ENCODE data around the gene LCP2.
A peak's percentile ranks its signal among the peaks of the same experiment; 100 is the strongest.

Gene LCP2

DNA sequence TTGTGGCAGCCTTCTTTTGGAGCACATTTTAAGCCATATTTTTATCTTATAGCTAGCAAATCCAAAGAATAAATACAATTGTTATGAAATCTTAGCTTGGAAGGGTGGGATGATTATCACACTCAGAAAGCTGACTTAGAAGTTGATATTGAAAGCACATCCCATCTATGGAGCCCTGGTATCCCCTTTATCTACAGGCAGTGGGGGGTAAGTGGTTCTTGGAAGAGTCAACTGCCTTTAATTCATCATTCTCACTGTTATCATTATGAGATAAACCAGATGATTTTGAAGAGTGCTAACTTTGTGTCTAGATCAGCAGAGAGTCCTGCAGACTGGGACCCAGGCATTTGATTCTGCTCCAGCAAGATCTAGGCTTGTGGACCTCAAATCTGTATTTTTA is 3.0 kb downstream of the LCP2 start:
- no peak for DNase-seq

DNA sequence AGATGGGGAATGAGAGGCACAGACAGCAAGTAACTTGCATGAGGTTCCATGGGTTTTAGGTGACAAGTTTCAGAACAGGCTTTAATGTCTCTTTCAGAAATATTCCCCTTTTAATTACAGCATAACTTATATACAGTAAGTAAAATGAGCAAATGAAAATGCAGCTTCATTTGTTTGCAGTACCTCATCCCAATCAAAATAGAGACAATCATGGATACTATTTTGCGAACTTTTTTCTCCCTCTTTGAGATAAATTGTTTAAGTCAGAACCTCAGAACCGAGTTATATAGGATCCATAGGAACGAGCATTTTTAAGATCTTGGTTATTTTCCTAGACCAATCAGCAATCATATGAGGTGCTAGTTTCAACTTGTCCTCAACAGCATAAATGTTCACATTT is 3.5 kb downstream of the LCP2 start:
- DNase-seq, result no peak

DNA sequence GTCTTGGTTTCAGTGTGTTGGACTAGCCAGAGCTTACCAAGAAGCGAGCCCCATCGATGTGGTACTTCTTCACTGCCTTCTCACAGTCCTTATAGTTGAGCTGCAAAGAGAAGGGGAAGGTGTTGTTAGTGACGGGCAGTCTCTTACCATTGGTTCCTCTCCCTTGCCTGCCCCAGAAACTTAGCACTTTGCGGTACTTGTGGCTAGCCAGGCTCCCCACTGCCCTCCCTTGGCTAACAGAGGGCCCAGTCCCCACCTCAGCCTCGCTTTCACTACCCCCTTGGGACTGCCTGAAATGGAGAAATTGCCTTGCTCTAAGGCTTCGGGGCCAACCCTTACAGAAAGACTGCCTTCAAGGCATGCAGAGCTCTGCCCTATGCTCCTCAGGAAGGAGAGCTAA is 4.3 kb downstream of the LCP2 start:
- DNase-seq, result peak; percentile 67

DNA sequence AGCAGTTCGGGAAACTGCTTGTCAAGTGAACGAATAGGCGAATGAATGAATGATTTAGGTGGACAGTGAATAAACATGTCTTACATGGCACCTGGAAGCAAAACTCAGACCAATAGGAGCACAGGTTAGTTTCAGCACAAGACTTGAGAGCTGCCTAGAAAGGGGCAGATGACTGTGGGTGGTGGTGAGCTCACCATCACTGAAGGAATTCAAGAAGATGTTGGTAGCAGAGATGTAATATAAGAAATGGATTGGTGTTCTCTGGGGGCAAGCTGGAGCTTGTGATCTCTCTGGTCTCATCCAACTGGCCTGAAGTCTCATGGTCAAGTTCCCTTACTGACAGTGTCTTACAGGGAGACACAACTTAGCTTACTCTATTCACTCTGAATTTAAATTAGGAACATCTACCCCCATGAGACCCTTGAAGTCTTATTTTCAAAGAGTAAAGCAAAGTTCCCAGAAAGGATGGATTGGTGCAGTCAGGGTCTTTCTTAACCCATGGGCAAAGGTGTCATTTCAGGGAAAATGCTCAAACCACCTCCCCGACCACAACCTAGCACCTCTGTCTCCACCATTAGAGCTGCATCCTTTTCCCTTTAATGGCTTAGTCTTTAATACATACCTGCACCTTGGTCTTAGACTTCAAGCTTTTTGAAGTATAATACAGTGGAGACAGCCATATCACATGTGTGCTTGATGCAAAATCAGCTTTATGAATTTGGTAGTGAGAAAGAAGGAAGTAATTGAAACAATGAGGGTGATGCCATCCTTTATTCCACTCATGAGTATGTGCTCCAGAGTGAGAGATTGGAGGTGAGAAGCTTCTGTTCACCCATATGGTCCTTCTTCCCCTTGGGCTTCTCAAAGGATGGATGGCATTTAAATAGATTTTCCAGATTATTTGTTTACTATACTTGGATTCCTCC is 5.1 kb downstream of the LCP2 start:
- no peak for DNase-seq

DNA sequence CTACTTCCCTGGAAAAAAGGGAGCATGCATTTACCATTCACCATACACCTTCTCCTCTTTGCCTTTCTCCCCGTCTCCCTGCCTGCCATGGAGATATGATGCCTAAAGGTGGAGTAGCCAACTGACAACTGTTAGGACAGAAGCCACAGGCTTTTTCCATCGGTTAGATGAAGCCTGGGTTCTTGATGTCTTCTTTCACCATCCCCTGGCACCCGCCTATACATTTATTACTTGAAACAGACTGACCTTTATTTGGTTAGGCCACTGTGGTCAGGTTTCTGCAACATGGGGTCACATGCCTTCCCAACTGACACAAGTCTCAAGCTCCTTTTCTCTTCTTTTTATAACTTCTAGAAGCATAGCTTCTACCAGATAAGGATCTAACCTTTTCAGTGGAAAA is 7.1 kb downstream of the LCP2 start:
- no peak for DNase-seq

DNA sequence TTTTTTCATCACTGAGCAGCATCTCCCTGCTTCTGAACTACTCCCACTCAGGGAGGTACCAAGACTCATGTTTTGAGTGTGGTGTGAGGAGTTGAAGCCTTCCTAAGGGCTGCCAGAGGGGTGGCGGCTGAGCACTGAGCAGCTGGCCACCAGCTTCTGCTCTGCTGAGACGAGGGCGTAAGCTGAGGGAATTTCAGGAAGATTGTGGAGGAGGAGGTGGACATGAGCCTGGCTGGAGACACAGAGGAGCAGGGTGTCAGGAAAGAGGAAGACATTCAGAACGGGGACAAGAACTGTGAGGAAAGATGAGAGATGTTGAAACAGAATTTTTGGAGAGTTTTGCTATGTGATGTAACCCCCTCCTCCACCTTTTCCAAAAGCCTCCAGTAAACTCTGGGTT is 7.8 kb downstream of the LCP2 start:
- no peak for DNase-seq

DNA sequence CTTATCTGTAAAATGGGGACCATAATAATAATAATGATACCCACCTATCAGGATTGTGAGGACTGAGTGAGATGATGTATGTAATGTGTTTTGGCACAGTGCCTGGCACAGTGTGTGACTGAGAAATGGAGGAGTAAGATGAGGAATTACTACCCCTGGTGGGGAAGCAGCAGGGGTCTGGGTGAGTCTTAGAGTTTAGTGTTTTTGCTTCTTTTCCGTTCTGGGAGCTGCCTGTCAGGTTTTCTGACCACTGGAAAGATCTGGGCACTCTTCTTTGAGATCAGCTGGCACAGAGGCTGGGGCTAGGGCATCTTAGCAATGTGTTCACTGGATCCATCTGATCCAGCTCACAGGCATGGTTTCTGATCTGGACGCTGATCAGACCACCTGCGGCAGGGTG is 8.5 kb downstream of the LCP2 start:
- no peak for DNase-seq

DNA sequence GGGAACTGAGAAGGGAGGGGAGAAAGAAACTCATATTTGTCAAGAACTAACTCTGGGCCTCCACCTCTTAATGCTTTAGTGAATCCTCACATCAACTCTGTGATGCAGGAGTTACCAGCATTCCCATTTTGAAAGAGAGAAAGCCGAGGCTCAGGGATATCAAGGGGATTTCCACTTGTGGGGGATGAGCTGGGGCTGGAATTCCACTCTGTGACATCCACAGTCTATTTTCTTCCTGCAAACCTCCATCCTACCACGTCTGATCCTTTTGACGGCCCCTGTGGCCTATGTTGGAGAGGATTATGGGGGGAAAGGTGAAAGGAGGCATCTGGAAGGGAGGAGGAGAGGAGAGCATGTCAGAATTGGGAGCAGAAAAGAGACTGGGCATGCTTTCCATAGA is 9.0 kb downstream of the LCP2 start:
- DNase-seq, result no peak

DNA sequence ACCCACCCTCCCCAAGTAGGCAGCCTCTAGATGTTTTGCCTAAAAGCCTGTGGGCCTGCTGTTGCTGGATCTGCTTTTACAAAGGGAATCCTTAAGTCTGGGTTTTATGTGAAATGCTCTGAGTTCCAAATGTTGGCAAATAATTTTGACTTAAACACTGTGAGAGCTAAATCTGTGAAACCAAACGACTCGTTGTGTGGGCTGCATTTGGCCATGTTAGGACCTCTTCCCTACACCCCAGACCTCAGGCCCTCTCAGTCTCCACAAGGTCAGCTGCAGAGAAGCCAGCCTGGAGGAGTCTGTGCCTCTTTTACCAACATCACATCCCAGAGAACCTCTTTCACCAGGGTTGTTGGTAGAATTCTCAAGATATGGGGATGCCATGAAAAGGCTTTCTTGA is 9.4 kb downstream of the LCP2 start:
- no peak for DNase-seq

DNA sequence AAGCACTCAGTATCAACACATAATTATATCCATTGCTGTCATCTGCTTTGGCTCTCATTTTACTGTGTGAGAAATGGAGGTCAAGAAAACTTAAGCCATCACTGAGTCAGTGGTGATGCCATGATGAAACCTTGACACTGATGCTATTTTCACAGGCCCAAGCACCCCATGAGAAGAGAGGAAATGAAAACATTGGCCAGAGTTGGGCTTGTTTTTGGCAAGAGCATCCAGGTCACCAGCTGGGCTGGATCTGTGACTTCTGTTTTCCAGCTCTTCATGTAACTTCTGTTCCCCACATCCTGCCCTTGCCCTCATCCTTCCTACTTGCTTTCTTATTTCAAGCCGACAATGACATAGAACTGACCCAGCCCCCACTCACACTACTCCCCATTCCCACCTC is 10.0 kb downstream of the LCP2 start:
- DNase-seq, result no peak

DNA sequence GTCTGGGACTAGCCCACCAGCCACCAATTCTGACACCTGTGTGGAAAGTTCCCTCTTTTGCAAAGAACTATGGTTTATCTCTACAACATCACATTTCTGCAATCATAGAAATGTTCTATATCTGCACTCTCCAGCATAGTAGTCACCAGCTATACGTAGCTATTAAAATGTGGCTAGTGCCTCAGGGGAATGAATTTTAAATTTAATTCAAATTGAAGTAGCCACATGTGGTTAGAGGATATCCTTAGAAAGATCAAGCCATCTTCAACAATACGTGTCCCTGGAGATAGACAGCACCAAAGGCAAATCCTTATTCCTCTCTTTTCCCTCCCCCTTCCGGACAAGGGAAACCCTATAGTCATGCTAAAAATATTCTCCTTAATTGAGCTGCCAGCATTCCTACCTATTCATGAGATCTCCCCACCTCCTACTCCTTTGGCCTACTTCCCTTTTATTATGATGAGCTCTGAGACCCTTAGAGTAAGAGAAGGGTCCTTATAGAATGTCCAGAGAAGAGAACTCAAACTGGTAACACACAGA is 11.1 kb downstream of the LCP2 start:
- DNase-seq, result no peak

DNA sequence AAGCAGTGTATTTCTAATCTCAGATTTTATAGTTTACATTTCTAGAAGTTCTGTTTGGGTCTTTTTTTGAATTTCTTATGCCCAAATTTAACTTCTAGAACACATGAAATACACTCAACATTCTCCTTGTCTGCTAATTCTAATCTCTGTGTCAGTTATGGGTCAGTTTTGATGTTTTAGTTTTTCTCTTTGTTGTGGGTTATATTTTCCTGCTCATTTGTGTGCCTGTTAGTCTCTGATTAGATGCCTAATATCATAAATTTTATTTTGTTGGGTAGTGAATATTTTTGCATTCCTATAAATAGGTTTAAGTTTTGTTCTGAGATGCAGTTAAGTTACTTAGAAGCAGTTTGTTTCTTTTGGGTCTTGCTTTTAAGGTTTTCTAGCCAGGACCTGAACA is 12.4 kb downstream of the LCP2 start:
- DNase-seq, result no peak

DNA sequence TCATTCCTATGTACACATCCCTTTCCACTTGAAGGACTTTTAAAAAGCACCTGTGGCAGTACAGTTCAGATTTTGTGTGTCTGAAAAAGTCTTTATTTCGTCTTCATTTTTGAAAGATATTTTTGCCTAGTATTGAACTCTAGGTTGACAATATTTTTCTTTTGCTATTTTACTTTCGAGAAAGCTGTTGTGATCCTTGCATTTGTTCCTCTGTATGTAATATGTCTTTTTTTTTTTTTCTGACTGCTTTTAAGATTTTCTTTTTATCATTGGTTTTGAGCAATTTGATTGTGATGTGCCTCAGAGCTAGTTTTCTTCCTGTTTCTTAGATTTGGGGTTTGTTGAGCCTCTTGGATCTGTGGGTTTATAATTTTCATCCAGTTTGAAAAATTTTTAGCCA is 13.3 kb downstream of the LCP2 start:
- DNase-seq, result no peak

DNA sequence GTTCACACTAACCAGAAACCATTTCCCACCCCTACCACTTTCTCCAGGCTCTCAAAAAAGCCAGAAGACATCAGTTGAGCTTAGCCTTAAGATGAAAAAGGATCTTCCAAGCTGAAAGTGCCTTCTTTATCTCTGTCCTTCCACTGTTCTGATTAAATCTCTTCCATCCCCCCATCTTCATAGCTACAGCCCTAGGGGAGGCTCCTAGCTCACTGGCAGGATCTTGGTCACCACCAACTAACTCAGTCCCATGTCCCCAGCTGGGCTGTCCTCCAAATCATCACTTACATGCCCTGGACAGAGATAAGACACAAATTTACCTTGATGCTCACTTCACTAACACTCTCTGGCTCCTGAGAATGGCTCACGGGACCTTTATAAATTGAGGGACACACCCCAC is 14.3 kb downstream of the LCP2 start:
- peak; percentile 4 for DNase-seq

DNA sequence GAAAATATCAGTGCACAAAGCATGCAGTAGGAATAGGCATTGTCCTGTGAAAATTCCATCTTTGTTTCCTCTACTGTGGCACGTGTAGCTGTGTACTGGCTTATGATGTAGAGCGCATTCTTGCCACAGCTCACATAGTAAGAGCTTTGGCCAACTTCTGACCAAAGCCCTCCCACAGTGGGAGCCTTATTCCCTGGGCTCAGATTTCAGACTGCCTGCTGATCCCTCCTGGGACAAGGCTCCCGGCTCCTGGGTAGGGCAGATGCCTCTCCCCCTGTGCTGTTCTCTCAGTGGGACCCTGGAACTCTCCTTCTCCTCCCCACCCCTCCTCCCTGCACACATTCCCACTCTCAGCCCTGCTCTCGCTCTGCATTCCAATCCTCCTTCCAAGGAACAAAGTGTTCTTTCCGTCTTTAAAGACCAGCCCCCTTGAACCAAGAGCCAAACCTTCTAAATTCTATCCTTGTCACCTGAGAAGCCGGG is 17.5 kb downstream of the LCP2 start:
- no peak for DNase-seq

DNA sequence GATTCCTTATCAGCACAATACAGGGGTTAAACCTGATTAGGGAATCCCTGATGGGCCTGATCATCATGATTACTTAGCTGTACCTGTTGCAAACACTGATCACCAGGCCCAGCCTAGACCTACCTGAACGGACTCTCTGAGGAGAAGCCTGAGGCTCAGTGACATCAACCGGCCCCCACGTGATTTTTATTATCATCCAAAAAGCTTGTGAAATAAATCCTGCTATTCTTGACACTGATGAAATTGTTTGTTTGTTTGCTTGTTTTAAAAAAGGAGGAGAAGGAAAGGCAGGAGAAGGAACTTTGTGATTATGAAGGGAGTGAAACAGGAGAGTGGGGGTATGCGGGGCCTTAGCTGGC is 18.1 kb downstream of the LCP2 start:
- no peak for DNase-seq

DNA sequence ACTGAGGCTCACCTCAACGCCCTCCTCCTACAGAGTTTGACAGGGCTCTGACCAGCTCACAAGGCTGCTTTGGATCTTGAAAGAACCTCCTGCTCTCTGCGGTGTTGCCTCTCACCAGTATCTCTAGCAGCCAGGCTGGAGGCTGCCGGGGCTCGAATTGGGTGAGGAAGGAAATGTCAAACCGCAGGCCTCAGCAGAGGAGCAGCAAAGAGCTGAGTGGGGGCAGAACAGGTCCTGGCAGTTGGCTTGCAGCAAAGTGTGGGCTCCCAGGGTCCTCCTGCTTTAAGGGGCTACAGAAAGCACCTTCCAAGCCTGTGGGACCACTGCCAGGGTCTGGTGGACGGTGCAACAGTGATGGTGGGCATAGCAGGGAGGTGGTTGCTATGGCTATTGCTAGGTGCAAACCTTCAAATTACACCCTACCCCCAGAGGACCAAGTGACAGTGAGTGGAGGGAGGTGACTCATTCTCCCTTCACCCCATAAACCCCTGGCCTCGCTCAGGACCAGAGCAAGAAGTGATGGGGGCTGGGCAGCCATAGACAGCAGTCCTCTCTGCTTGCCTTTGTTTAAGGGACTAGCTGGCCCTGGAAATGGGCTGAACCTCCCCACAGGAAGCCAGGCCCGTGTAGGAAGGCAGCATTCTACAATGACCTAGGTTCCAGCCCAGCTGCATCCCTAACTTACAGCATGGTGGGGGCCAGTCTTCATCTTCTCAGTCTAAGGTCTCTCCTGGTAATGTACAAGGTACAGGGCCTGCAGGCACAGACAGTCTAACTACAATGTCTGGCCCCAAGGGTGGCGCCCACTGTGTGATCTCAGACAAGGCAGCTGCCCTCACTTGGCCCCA is 18.7 kb downstream of the LCP2 start:
- DNase-seq, result peak; percentile 64

DNA sequence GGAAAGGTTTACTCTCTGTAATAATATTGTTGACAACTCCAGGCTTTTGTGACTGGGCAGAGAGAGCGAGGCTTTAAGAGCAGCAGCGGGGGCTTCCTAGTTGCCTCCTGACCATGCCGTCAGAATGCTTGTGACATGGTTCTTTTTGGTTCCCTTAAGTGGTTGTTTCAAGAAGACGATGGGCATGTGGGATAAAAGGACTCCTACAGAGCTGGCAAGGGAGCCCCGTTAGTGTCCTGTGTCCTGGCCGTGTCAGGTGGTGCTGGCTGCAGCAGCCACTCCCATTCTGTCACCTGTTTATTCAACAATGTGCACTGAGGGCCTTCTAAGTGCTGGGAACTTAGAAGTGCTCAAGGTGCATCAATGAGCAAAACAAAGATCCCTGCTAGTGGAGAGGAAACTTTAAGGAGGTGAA is 19.7 kb downstream of the LCP2 start:
- no peak for DNase-seq

DNA sequence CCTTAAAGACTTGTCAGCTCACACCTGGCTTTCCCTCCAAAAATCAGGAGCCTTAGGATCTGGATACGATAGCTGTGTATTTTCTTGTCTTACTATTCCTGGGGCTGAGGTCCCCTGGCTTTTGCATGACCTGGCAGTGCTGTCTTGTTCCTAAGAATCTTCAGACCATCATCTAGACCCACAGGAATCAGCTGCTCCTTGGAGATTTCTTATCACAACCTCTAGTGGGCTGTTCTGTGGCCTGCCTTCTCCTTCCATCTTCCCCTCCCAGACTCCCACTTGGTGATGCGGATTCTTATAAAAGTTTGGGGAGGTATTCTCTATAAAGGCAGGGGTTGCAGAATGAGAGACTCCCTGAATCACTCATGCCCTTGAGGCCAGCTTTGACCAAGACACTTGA is 21.4 kb downstream of the LCP2 start:
- DNase-seq, result no peak

DNA sequence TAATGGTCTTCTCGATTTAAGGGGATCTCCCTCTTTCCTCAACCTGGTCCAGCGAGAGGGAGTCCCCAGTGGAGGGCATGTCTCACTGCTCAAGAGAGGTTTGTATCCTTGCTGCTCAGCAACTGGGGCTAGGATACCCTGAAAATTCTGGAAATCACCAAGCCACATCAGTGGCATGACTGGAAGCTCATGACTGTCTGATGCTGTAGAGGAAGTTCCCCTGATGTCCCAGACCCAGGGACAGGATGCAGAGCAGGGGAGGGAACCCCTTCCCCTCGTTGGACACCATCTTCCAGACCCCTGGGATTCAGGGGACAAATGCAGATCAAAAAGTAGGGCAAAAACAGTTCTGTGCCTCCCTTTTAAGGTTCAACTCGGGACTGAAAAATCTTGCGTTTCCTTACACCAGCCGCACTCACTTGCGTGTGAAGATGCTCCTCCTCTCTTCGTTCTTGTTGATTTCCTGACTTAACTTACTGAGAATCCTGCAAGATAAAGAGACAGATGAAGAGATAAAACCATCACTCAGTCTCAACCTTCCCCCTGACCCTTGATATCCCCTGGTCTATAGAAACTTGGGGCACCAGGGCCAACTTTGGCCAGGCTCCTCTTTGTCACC is 22.1 kb downstream of the LCP2 start:
- DNase-seq, result no peak

DNA sequence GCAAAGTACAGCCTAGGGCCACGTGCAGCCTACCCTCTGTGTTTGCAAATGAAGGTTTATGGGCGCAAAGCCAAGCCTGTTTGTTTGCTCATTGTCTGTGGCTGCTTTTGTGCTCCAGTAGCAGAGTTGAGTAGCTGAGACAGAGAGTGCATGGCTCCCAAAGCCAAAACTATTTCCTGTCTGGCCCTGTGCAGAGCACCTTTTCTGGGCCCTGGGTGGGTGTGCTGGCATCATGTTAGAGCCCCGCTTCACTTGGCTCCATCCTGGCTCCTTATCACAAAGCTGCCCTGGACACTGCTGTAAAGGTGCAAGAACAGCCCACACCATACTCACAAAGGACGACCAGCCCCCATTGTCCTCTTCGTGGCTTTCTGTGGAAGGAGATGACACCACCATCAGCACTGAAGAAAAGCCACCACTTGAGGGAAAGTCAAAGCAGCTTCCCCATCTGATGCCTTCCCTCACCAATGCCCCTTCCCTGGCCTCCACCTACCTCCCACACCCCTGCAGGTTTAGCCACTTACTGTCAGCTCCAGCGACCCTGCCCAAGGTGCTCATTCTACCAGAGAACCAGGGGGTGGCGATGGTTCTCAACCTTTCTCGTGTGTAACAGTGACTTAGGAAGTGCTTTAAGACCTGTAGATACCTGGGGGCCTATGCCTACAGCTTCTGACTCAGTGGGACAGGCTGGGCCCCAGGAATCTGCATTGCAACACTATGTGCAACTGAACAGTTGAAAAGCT is 23.4 kb downstream of the LCP2 start:
- no peak for DNase-seq

DNA sequence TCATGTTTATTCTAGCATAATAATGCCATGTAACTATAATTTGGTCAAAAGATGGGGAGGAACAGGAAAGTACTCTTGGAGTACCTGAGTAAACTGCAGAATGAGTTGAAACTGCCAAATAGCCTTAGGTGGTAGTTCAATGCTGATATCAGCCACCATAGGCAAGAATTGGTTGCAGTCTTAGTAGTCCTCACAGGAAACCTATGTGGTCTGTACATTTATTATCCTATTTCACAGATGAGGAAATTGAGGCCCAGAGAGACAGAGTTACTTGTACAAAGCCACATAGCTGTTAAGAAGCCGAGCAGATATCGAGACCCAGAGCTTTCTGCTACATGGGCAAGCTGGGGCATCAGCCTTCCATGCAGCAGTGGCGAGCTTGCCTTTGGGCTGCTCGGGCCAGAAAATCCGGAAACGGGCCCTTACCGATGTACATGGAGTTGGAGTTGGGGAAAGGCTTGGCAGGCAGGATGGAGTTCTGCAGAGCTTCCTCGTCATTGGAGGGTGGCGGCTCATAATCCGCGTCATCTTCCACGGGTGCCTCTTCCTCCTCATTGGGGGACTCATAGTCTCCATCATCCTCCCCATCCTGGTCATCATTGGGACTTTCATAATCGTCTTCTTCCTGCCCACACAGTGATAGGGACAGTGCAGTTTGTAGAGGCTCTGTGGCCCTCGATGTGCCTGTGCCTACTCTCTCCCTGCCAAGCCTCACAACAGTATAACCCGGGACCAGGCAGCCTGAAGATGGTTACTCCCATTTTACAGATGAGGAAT is 27.1 kb downstream of the LCP2 start:
- no peak for DNase-seq
